GM21619 (cell line): Measurements from ENCODE around the gene ENOX2.
"Not testable (repeated sequence)": the region's sequence is repeated elsewhere in the genome, so short reads cannot be mapped to it uniquely, and the experiment has no call there.

Experiments used
- ATAC-seq: cut with Tn5 transposase; IDR thresholded peaks from one replicate; pipeline ENCODE4 v1.9.1; 2021; ENCODE audit not compliant: unreplicated experiment

ENOX2 gene

GRCh38 chrX:130758072-130758471, 144.9 kb downstream of the ENOX2 start:
- ATAC-seq: no peak

- no peak for ATAC-seq
Observed at GRCh38 chrX:130756233-130756632, 146.8 kb downstream of the ENOX2 start.

GRCh38 chrX:130754353-130754752, 148.7 kb downstream of the ENOX2 start:
- ATAC-seq: no peak

GRCh38 chrX:130746709-130747342, 156.2 kb downstream of the ENOX2 start:
- ATAC-seq: no peak

GRCh38 chrX:130746077-130746476, 156.9 kb downstream of the ENOX2 start:
- ATAC-seq: no peak

GRCh38 chrX:130741584-130741983, 161.4 kb downstream of the ENOX2 start:
- no peak for ATAC-seq

- no peak for ATAC-seq
Observed at GRCh38 chrX:130741151-130741550, 161.9 kb downstream of the ENOX2 start.

- ATAC-seq: no peak
Observed at GRCh38 chrX:130738638-130739195, 164.3 kb downstream of the ENOX2 start.

GRCh38 chrX:130734713-130735112, 168.3 kb downstream of the ENOX2 start:
- ATAC-seq: no peak

GRCh38 chrX:130728208-130728607, 174.8 kb downstream of the ENOX2 start:
- no peak for ATAC-seq

GRCh38 chrX:130726661-130727060, 176.3 kb downstream of the ENOX2 start:
- ATAC-seq: no peak

GRCh38 chrX:130725519-130725918, 177.5 kb downstream of the ENOX2 start:
- ATAC-seq: no peak

- no peak for ATAC-seq
Observed at GRCh38 chrX:130719413-130719812, 183.6 kb downstream of the ENOX2 start.

- no peak for ATAC-seq
Observed at GRCh38 chrX:130718137-130718536, 184.9 kb downstream of the ENOX2 start.

- no peak for ATAC-seq
Observed at GRCh38 chrX:130716781-130717413, 186.1 kb downstream of the ENOX2 start.

GRCh38 chrX:130716346-130716745, 186.7 kb downstream of the ENOX2 start:
- ATAC-seq: no peak

- ATAC-seq: no peak
Observed at GRCh38 chrX:130715299-130715698, 187.7 kb downstream of the ENOX2 start.

- no peak for ATAC-seq
Observed at GRCh38 chrX:130714665-130715064, 188.3 kb downstream of the ENOX2 start.

- ATAC-seq: no peak
Observed at GRCh38 chrX:130714135-130714534, 188.9 kb downstream of the ENOX2 start.

GRCh38 chrX:130709178-130709577, 193.8 kb downstream of the ENOX2 start:
- ATAC-seq: not testable (repeated sequence)

GRCh38 chrX:130705591-130705990, 197.4 kb downstream of the ENOX2 start:
- no peak for ATAC-seq
